ENCODE measurements around the gene NOL9.
"Not testable (repeated sequence)": the region's sequence is repeated elsewhere in the genome, so short reads cannot be mapped to it uniquely, and the experiment has no call there.

NOL9 gene

DNA sequence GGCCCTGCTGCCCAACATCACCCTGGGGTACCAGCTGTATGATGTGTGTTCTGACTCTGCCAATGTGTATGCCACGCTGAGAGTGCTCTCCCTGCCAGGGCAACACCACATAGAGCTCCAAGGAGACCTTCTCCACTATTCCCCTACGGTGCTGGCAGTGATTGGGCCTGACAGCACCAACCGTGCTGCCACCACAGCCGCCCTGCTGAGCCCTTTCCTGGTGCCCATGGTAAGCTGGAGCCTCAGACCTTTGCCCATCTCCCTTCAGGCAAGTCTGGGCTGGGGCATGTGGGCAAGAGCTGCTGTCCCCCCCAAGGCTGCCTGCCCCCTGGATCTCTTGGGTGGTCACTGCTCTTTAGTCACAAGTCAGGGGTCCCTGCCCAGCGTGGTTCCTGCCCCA lies 16.7 kb upstream of the NOL9 start:
- DNase-seq: no peak

DNA sequence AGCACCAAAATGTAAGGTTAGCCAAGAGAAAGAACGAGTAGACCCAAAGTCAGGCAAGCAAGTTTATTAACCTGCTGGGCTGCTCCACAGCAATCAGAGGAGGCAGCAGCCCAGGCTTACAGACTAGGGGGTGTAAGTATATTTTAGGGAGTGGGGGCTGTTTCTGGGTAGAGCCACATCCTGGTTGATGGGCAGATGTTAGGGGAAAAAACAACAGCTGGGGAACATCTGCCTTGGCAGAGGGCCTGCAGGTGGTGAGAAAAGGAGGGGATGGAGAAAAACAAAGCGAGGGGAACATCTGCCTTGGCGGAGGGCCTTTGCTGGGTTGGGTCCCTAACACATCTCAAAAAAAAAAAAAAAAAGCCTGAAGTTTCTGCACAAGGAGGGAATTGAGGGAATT lies 15.8 kb upstream of the NOL9 start:
- no peak for DNase-seq

DNA sequence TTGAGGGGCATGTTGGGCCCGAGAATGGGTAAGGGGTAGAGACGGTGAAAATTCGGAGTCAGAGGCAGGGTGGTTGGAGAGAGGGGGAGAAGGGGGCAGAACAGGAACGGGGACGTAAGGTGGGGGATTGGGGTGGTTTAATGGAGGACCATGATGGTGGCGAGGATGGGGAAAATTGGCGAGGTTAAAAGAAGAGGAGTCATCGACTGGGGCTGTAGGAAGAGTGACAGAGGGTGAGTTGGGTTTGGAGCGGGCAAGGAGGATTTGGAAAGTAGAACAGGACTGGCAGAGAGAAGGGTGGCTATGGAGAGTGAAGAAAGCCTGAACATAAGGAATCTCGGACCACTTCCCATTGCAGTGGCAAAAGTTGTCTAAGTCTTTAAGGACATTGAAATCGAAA lies 14.7 kb upstream of the NOL9 start:
- no peak for DNase-seq

DNA sequence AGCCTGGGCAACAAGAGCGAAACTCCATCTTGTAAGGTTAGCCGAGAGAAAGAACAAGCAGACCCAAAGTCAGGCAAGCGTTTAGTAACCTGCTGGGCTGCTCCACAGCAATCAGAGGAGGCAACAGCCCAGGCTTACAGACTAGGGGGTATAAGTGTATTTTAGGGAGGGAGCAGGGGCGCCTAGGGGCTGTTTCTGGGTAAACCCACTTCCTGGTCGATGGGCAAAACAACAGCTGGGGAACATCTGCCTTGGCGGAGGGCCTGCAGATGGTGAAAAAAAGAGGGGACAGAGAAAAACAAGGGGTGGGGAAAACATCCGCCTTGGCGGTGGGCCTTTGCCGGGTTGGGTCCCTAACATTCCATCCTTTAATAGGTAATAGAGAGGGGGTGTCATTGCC lies 6.0 kb upstream of the NOL9 start:
- DNase-seq: no peak

DNA sequence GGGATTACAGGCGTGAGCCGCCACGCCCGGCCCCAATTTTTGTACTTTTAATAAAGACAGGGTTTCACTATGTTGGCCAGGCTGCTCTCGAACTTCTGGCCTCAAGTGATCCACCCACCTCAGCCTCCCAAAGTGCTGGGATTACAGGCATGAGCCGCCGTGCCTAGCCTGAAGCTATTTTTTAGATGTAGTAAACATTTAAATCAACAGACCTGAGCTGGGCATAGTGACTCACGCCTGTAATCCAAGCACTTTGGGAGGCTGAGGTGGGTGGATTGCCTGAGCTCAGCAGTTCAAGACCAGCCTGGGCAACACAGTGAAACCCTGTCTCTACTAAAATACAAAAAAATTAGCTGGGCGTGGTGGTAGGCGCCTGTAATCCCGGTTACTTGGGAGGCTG lies 4.8 kb upstream of the NOL9 start:
- DNase-seq: not testable (repeated sequence)

DNA sequence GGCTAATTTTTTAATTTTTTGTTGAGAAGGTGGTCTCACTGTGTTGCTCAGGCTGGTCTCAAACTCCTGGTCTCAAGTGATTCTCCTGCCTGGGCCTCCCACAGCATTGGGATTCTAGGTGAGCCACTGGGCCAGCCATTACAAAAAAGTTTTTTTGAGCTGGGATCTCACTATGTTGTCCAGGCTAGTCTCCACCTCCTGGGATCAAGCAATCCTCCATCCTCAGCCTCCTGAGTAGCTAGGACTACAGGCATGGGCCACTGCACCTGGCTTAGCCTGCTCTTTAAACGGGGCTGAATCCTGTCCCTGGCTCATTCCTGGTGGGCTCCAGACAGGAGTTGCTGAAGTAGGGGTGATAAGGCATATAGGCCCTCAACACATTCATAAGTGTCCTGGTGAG lies 3.3 kb upstream of the NOL9 start:
- no peak for DNase-seq

DNA sequence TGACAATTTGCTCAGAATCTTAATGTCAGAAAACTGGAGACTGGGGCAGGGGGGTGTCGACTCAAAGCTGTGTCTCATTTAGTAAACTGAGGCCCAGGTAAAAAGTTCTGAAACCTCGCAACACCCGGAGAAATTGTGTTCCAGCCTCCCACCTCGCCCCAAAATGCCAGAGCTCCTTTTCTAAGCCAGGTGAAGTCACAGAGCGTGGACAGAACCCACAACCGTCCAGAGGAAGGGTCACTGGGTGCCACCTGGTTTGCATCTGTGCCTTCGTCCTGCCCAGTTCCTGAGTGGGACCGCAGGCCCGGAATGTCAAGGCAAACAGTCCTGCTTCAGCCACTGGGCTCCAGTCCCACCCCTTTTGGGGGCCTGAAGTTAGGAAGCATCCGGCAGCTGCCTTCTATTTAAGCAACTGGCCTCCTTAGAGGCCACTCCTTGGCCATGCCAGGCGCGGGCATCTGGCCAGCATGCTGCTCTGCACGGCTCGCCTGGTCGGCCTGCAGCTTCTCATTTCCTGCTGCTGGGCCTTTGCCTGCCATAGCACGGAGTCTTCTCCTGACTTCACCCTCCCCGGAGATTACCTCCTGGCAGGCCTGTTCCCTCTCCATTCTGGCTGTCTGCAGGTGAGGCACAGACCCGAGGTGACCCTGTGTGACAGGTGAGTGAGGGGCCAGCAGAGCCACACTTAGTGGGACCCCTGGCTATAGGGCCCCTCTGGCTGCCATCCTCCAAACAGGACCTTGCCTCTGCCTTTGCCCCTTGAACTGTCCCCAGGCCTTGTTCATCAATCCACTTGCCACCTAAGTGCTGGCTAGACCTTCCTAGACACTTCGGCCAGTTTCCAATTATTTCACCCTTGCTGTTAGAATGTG lies 830 bp upstream of the NOL9 start, which contains the start of gene TAS1R1:
Gene TAS1R1 (plus strand): TSS at position 401 of the 872 bp plus-strand sequence. CDS start 67 bp downstream, at position 468.
- DNase-seq: no peak

DNA sequence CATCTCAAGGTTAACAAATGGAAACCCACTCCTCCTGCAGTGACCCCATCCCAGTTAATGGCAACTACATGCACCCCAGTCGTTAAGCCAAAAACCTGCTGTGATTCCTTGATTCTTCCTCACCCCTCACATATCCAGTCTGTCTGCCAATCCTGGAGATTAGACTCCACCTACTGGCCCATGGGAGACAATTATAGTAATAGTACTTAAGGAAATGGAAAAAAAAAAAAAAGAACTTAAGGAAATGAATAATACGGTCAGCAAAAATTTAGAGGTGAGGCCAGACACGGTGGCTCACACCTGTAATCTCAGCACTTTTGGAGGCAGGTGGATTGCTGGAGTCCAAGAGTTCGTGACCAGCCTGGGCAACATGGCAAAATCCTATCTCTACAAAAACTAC lies 7.0 kb downstream of the NOL9 start:
- DNase-seq: no peak

DNA sequence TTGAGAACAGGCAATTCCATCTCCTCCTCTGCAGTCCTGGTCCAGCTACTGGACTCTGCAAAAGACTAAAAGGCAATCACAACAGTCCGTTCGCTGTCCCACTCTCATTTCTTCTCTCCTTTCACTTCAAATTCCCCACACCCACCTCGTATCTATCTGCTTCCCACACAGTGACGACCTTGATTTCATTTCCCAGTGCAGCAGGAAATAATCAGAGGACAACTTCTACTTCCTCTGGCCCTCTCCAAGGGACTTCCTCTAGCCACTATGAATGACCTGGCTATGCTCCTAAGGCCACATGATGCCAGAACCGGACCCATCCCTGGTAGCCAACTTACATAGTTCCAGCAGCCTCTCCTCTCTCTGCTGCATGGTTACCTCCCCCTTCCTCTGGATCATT lies 8.0 kb downstream of the NOL9 start:
- no peak for DNase-seq

DNA sequence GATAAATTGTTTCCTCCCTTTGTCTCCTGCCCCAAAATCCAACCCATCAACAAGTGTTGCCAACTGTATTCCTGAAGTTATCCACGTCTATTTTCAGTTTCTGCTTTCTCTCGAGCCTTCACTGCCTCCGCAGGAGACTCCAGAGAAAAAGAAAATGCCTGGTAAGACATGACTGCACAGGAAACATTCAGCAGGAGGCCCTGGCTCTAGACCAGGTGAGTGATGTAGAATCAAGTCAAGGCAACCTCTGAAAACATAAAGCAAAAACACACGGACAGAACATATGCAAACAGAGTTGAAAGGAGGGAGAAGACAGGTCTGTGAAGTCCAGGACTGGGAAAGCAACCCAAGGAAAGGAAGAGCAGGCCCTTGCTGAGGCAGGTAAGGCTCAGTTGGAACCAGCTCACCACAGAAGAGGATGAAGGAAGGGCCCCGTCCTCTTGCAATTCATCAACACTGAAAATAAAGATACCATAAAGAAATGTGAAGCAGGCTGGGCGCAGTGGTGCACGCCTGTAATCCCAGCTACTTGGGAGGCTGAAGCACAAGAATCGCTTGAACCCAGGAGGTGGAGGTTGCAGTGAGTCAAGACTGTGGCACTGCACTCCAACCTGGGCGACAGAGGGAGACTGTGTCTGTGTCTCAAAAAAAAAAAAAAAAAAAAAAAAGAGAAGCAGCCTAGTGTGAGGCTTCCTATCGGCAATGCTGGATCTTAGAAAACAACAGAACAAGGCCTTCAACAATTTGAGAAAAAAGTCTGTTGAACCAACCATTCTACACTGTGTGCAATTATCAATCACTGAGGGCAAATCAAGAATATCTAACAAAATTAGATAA lies 8.8 kb downstream of the NOL9 start:
- no peak for DNase-seq

DNA sequence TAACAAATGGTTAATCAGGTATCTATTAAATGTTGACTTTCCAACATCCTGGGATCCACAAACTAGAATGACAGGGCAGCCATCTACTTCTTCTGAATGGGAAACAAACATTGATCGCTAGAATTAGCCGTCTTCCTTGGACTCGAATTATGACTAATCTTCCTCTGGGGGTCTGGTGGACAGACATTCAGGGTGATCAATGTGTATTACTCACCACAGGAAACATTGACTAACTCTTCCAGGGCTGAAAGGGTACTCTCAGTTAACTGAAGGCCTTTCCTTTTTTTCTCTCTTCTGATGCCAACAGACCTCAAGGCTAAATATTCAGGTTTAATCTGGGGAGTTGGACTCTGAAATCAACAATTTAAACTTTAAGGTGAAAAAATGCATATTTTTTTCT lies 9.5 kb downstream of the NOL9 start:
- no peak for DNase-seq

DNA sequence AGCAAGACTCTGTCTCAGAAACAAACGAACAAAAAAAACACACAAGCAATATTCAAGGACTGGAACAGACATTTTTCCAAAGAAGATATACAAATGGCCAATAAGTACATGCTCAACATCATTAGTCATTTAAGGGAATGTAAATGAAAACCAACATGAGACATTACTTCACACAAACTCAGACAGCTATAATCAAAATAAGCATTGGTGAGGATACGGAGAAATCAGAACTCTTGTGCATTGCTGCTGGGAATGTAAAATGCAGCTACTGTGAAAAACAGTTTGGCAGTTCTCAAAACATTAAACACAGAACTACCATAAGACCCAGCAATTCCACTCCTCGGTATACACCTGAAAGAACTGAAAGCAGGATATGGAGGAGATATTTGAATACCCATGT lies 15.4 kb downstream of the NOL9 start:
- no peak for DNase-seq

DNA sequence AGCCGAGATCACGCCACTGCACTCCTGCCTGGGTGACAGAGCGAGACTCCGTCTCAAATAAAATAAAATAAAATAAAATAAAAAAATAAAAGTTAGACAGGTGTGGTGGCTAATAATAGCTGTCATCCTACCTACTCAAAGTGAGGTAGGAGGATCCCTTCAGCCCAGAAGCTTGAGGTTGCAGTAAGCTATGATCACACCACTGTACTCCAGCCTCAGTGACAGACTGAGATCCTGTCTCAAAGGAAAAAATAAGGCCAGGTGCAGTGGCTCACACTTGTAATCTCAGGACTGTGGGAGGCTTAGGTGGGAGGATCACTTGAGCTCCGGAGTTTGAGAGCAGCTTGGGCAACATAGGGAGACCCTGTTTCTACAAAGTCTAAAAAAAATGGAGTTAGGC lies 18.0 kb downstream of the NOL9 start:
- DNase-seq: no peak

DNA sequence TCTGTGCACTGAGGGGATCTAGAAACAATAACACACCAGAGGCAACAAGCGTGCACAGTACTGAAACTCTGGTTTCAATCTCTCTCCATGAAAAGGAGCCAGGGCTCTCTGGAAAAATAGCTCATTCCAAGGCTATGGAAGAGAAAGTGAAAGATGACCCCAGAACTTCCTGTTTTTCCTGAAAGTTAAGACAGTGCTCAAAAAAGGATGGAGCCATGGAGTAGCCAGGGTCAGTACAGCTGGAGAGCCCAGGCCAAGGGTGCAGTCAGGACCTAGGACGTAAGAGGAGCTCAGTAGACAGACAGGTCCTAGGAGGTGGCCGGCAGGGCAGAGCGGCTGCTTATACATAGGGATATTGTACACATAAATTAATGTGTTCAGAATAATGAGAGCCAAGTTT lies 19.1 kb downstream of the NOL9 start:
- no peak for DNase-seq

DNA sequence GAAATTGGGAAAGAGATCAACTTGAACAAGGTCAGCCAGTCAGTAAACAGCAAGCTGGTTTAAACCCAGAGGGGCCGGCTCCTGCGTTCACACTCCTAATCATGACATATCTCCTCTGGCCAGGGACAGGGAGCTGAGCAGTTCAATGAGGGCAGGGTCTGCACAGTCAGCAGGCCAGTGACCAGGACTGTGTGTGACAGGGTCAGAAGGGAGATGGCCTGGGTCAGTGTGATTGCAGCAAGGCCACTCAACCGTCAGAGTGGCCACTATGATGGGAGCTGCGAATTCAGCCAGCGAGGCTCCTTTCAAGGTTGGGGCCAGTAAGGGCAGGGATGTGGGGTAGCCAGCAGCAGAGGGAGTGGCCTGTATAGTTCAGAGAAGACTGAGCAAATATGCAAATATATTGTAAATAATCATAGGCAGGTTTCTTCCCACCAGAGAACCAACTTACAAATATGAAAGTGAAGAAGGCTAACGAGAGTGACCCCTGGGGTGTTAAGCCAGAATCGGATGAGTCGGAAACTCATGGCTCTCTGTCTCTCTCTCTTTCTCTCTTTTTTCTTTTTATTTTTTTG lies 20.0 kb downstream of the NOL9 start:
- DNase-seq: no peak

DNA sequence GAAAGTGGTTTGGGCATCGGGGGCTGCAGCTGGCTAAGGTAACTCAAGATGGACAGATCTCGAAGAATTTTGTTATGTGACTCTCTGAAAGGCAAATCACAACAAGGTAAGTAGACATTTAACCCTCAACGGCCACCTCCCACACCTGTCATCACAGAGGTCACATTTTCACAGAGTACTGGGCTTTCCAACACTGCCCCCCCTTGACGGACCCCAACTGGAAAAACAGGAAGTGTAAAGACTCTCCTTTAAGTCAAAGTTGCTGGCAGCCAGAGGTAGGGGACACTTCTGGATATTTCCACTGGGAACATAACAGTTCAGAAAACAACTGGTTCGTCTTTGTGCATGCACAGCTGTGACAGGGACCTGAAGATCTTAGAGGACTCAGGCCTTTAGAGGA lies 22.3 kb downstream of the NOL9 start:
- no peak for DNase-seq

DNA sequence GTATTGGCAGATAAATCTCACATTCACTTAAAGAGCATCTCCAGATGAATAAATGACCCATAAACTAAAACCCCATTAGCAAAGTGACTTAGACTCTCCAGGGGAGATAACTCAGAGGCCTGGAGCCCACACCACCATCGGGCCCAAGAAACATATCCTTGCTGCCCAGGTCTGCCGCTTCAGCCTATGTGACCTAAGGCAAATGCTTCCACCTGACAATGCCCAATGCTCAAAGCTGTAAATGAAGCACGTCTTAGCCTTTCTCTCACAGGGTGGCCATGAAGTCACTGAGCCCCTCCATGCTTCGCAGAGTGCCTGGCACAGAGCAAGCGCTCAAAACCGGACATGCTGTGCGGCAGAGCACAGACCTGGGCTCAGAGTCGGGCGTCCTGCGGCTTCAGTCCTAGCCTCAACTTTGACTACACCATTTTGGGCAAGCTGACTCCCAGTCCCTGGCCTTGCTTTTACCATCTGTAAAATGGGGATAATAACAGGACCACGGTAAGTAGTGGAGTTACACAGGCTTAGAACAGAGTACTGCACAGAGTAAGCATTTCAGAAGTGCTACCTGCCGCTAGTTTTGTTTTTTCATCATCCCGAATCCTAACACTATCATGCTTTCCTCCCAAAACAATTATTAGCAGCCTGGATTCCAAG lies 23.7 kb downstream of the NOL9 start:
- no peak for DNase-seq

DNA sequence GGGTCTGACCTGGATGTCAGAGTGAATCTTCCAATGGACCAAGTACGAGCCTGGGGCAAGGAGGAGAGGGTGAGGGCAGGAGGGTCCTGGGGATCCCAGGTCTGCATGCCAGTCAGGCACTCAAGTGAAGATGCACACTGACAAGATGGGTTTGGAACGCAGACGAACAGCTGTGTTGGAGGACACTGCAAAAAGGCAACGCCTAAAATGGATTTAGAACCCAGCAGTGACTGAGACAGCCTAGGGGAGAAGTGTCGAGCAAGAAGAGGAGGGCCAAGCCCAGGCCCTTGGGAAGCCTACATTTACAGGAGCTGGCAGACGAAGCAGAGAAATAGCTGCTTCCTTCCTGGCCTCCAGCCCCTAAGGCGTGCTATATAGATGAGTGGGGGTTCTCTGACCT lies 25.8 kb downstream of the NOL9 start:
- DNase-seq: no peak

DNA sequence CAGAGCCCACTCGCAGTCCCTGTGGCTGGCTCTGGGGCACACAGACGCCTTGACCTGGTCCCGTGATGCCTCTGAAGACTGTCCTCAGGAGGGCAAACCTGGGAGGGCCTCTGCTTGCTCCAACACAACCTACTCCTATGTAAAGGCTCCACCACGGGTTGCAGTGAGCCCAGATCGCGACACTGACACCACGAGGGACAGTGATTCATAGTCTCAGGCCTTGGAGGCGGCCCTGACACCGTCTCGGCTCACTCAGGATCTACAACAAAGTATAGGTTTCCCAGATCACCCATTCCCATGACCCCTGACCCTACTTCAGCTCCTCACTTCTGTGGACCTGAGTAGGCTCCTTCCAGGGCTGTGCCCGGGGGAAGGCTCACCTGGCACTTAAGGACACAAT lies 28.0 kb downstream of the NOL9 start:
- no peak for DNase-seq

DNA sequence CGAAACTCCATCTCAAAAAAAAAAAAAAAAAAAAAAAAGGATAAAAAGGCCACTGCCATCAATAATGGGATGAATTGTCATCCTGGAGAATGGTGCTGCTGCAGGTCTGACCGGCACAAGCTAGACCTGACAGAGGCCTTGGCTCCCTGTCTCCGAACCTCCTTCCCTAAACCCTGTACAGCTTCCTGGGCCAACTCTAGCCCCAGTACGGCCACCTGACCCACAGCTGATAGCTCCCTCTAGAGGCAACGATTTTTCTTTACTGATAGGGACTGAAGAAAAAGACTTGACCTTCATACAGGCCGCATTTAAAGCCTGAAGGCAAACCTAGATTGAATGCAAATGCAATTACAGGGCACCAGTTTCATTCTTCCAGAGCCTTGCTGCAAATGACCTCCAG lies 30.7 kb downstream of the NOL9 start:
- DNase-seq: no peak

DNA sequence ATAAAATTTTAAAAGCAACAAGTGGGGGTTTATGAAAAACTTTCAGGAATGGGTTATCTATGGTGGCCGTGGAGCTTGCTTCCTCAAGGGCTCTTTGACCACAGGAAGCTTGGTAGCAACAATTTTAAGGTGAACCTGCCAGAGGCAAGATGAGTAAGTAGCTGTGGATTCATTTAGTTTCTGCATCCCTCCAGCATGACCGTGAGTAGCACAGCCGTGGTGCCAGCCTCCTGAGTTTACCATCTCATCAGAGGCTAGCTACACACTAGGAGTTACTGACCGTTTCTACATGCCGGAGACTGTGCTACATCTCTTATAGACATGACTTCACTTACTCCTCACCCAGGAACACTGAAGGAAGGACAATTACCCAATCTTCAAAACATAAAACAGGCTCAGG lies 32.8 kb downstream of the NOL9 start:
- no peak for DNase-seq

DNA sequence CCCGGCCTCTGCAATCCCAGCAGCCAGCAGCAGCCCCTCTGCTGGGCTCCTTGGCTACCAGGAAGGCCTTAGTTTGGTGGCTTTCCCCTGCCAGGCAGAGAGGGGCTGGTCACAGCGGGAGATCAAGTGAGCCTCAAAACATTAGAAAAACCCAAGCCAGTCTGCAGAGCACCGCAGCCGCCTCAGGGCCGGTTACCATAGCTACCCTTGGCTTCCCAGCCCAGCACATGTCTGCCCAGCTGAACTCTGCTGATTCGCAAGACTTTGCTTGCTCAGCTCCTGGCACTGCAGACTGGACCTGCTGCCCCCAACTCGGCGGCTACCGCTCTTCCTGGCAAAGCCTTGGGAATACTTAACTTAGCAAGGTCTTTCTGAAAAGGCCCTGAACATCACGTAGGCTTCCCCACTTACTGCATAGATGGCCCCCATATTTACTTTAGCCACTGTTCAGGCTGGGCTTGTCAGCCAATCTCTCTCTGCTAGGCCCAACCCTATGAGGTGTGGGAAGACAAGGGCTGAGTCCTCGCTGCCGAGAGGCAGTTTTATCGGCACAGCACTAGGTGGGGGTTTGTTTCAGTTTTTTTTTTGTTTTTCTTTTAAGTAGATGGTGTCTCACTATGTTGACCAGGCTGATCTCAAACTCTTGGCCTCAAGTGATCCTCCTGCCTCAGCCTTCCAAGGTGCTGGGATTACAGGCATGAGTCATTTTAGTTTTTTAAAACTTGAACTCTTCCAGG lies 34.2 kb downstream of the NOL9 start:
- no peak for DNase-seq

DNA sequence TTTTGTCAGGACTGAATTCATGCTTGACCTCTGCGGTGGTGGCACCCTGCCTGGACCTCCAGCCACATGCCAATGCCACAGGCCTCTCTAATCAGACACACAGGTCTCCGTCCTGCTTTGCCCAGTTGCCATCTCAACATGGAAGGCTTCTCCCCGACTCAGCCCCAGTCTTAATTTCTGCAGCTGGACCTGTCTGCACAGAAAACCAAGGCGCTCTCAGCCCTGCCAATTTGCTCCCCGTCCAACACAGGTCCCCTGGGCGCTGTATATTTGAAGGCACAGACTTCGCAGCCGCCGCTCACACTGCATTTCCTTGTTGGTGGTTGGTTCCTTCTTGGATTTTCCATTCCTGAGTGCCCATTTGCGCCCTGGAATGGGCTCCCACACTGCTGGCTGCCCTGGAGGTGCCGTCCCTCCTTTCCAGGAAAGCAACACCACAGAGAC lies 34.8 kb downstream of the NOL9 start:
- no peak for DNase-seq
